ENCODE results near the gene GADD45GIP1. TPM values are rescaled to one million over a fixed set of nuclear protein-coding genes. Genes with fewer than 3 reads are reported as not detected.
"Not testable (repeated sequence)": the region's sequence is repeated elsewhere in the genome, so short reads cannot be mapped to it uniquely, and the experiment has no call there.

GADD45GIP1 gene
- total RNA-seq, 1 experiment from 2014 or later, result 29.1 TPM

DNA sequence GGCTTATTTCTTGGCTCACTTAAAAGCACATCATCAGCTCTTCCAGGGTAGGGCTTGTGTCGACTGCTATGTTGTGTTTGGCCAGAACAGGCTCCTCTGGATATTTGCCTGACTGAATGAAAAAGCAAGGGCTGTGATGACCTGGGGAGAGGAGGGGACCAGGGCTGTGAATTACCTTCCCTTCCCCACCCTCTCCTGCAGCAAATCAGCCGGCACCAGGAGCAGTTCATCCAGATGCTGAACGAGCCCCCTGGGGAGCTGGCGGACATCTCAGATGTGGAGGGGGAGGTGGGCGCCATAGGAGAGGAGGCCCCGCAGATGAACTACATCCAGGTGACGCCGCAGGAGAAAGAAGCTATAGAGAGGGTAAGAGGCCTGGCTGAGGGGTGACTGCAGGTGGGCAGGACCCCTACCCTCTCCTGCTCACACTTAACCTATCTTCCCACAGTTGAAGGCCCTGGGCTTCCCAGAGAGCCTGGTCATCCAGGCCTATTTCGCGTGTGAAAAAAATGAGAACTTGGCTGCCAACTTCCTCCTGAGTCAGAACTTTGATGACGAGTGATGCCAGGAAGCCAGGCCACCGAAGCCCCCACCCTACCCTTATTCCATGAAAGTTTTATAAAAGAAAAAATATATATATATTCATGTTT is 4.4 kb downstream of the GADD45GIP1 start:
- H3F3A ChIP-seq (ENCODE audit: insufficient read depth, low read depth), result peaks cover 90% of the 10 kb centered on the region
- no peak for TF ChIP-seq EZH2 (IDR thresholded peaks at IDR 0.05; ENCODE audit: low read depth)
- TF ChIP-seq CTCF (conservative IDR thresholded peaks at IDR 0.05), result no peak
- POLR2A ChIA-PET (ENCODE audit: unreplicated experiment), result no interaction called here
- no peak for DNase-seq
- no peaks in the 10 kb centered on the region for H3K9me3 ChIP-seq (ENCODE audit: insufficient read depth, low read depth)
- intact Hi-C loops (cut with micrococcal nuclease; ENCODE audit: unreplicated experiment), result no loop called here
- H3K79me2 ChIP-seq (ENCODE audit: low read depth), result peaks cover 57% of the 10 kb centered on the region
- no peaks in the 10 kb centered on the region for H3K9me2 ChIP-seq (ENCODE audit: insufficient read depth)
- H3K4me3 ChIP-seq, result no peak overlapping the region
- peaks cover 30% of the 10 kb centered on the region for H4K20me1 ChIP-seq (ENCODE audit: insufficient read depth)
- no peaks in the 10 kb centered on the region for H3K27me3 ChIP-seq (ENCODE audit: insufficient read depth, low read depth)
- no peak overlapping the region for H3K4me2 ChIP-seq
- H2AFZ ChIP-seq, result no peak overlapping the region
- H3K36me3 ChIP-seq (ENCODE audit: low read depth), result peaks cover 36% of the 10 kb centered on the region
- no peak overlapping the region for H3K27ac ChIP-seq
- CTCF ChIA-PET, result no interaction called here
- H3K4me1 ChIP-seq (replicated peaks; ENCODE audit: insufficient read depth), result peaks cover 21% of the 10 kb centered on the region
- no TSS peak for BruUV-seq (replicated peaks)

DNA sequence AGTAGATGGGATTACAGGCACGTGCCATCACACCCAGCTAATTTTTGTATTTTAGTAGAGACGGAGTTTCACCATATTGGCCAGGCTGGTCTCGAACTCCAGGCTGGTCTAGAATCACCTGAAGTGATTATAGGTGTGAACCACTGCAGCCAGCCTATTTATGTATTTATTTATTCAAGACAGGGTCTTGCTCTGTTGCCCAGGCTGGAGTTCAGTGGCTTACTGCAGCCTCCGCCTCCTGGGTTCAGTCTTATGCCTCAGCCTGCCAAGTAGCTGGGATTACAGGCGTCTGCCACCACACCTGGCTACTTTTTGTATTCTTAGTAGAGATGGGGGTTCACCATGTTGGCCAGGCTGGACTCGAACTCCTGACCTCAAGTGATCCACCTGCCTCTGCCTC is 5.0 kb downstream of the GADD45GIP1 start:
- CTCF ChIA-PET; intact Hi-C loops (cut with micrococcal nuclease; ENCODE audit: unreplicated experiment); H2AFZ ChIP-seq; DNase-seq; H3K27me3 ChIP-seq (ENCODE audit: insufficient read depth, low read depth); POLR2A ChIA-PET (ENCODE audit: unreplicated experiment); H3K9me2 ChIP-seq (ENCODE audit: insufficient read depth); H3K27ac ChIP-seq; H3K9me3 ChIP-seq (ENCODE audit: insufficient read depth, low read depth); BruUV-seq (replicated peaks); H3K4me2 ChIP-seq; H3K4me3 ChIP-seq: not testable (repeated sequence)
- H3K36me3 ChIP-seq (ENCODE audit: low read depth), result peaks cover 39% of the 10 kb centered on the region
- H3K4me1 ChIP-seq (replicated peaks; ENCODE audit: insufficient read depth), result peaks cover 26% of the 10 kb centered on the region
- peaks cover 57% of the 10 kb centered on the region for H3K79me2 ChIP-seq (ENCODE audit: low read depth)
- peaks cover 91% of the 10 kb centered on the region for H3F3A ChIP-seq (ENCODE audit: insufficient read depth, low read depth)
- H4K20me1 ChIP-seq (ENCODE audit: insufficient read depth), result peaks cover 36% of the 10 kb centered on the region

DNA sequence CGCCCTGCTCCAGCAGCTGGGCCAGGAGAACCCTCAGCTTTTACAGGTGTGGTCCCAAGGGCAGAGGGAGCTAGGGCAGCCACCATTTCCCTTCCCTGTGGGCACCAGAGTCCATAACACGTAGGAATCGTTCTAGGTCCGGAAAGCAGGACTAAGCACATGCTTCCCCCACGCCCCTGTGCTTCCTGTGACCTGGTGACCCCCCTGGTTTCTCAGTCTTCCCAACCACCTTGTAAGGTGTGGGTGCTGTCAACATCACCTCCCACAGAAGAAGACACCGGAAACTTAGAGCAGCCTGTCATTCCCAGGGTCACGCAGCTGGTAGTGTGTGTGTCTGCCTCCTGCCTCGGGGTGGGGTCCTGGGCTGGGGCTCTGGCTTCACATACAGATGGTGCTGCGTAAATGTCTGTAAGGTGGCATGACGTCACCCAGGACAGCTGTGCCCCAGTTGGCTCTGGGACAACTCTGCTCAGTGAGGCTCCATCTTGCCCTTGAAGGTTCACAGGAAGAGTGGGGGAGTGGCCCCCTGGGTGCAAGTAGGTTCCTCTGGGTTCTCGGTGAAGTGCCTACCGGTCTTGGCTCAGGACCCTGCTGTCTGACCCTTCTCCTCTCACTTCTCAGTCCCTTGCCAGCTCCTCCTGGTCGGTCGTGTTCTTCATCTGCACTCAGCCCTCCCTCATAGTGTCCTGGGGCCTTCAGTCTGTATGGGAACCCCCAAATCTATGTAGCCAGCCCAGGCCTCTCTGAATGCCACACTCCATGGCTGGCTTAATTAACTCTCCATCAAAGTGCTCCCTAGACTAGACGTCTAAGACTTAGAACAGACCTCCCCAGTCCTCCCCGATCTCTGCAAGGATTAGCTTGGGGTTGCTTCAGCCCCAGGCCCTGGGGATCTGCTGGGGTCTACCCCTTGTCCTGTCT is 7.4 kb downstream of the GADD45GIP1 start:
- Histone ChIP-seq H3K79me2 (ENCODE audit: low read depth) (peaks cover 46% of the 10 kb centered on the region), H3K4me2 (no peak overlapping the region), H4K20me1 (ENCODE audit: insufficient read depth) (peaks cover 44% of the 10 kb centered on the region), H3K27ac (no peak overlapping the region), H3K4me3 (no peak overlapping the region), H3K27me3 (ENCODE audit: insufficient read depth, low read depth) (no peaks in the 10 kb centered on the region), H2AFZ (no peak overlapping the region), H3K9me3 (ENCODE audit: insufficient read depth, low read depth) (no peaks in the 10 kb centered on the region), H3F3A (ENCODE audit: insufficient read depth, low read depth) (peaks cover 89% of the 10 kb centered on the region), H3K4me1 (replicated peaks; ENCODE audit: insufficient read depth) (peaks cover 23% of the 10 kb centered on the region), H3K9me2 (ENCODE audit: insufficient read depth) (no peaks in the 10 kb centered on the region), H3K36me3 (ENCODE audit: low read depth) (peaks cover 39% of the 10 kb centered on the region)
- no TSS peak for BruUV-seq (replicated peaks)
- intact Hi-C loops (cut with micrococcal nuclease; ENCODE audit: unreplicated experiment), result no loop called here
- CTCF ChIA-PET, result interaction anchor here (0.6 kb wide), 1 partner anchor 17 kb away, joined by 12 read pairs; no protein-coding TSS in a partner anchor
- TF ChIP-seq CTCF (conservative IDR thresholded peaks at IDR 0.05), result no peak
- TF ChIP-seq EZH2 (IDR thresholded peaks at IDR 0.05; ENCODE audit: low read depth), result no peak
- DNase-seq, result no peak
- POLR2A ChIA-PET (ENCODE audit: unreplicated experiment), result interaction anchor here (0.6 kb wide), 1 partner anchor 157 kb away, joined by 4 read pairs; no protein-coding TSS in a partner anchor

Data from PC-9 (cell line).